Nephron progenitor cell (in vitro differentiated cells): ENCODE data around the gene EPB41L4A.

ENCODE experiments used
- DNase-seq: peaks from one replicate; pipeline ENCODE4 v3.0.0; 2021
- H3K27ac Mint-ChIP-seq: 2 replicates; pipeline ENCODE4 v1.8.0; 2021; ENCODE audit warnings: mild to moderate bottlenecking, moderate library complexity, mixed read lengths
- H3K27me3 Mint-ChIP-seq: 2 replicates; pipeline ENCODE4 v1.8.0; 2021; ENCODE audit warnings: mild to moderate bottlenecking, low read depth, mixed read lengths; ENCODE audit not compliant: poor library complexity
- H3K36me3 Mint-ChIP-seq: 2 replicates; pipeline ENCODE4 v1.8.0; 2021; ENCODE audit warnings: low read depth, mixed read lengths
- H3K4me1 Mint-ChIP-seq: 2 replicates; pipeline ENCODE4 v1.8.0; 2021; ENCODE audit warnings: mixed read lengths
- H3K4me3 Mint-ChIP-seq: 2 replicates; pipeline ENCODE4 v1.8.0; 2021; ENCODE audit warnings: mild to moderate bottlenecking, moderate library complexity, mixed read lengths
- H3K9me3 Mint-ChIP-seq: 2 replicates; pipeline ENCODE4 v1.8.0; 2021; ENCODE audit warnings: mild to moderate bottlenecking, moderate library complexity, mixed read lengths
- TF ChIP-seq, protein P1 (sequence below): fragments of 200-600 bp; sonication (generic); IDR thresholded peaks from 2 replicates; pipeline ENCODE4 v1.5.0; 2021; ENCODE audit warnings: antibody characterized with exemption

EPB41L4A gene

DNA sequence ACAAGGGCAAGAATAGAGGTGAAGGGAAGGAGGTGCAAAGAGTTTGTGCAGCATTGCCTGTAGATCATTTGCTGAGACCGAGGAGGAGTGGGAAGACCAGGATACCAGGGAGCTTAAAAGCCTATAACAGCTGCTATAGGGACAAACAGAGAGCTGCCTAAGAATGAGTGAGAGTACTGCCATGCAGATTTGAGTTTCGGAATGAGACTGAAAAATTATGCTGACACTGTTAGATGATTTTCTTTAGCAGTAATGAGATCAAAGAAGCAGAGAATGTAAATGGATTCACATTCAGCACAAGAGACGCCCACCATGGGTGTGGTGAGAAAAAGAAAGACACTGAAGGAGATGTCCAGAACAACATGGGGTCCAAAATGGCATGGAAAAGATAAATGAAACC is 69.7 kb downstream of the EPB41L4A start:
- Mint-ChIP-seq H3K36me3 (no peaks in the 10 kb centered on the region), H3K4me3 (no peak overlapping the region), H3K27me3 (peaks cover 2% of the 10 kb centered on the region), H3K9me3 (no peaks in the 10 kb centered on the region), H3K4me1 (no peaks in the 10 kb centered on the region), H3K27ac (no peak overlapping the region)
- TF ChIP-seq, protein P1, sequence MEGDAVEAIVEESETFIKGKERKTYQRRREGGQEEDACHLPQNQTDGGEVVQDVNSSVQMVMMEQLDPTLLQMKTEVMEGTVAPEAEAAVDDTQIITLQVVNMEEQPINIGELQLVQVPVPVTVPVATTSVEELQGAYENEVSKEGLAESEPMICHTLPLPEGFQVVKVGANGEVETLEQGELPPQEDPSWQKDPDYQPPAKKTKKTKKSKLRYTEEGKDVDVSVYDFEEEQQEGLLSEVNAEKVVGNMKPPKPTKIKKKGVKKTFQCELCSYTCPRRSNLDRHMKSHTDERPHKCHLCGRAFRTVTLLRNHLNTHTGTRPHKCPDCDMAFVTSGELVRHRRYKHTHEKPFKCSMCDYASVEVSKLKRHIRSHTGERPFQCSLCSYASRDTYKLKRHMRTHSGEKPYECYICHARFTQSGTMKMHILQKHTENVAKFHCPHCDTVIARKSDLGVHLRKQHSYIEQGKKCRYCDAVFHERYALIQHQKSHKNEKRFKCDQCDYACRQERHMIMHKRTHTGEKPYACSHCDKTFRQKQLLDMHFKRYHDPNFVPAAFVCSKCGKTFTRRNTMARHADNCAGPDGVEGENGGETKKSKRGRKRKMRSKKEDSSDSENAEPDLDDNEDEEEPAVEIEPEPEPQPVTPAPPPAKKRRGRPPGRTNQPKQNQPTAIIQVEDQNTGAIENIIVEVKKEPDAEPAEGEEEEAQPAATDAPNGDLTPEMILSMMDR: no peak
- no peak for DNase-seq

DNA sequence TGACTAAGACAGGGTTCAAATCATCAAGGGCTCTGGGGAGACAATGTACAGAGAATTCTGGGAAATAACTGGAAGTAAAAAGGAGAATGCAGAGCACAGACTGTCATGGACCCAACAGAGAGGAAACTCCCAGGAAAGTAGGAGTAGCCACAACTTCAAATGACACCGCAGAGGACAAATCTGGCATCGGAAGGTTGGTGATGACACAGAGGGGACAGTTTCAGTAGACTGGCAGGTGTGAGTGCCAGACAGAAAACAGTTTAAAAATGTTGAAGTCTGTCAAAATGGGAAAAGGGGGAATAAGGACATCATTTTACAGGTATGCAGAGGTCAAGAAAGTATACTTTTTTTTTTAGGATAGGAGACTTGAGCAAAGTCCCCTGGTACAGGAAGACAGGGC is 70.2 kb downstream of the EPB41L4A start:
- H3K4me3 Mint-ChIP-seq: no peak overlapping the region
- TF ChIP-seq, protein P1: no peak
- peaks cover 2% of the 10 kb centered on the region for H3K27me3 Mint-ChIP-seq
- H3K9me3 Mint-ChIP-seq: no peaks in the 10 kb centered on the region
- no peak for DNase-seq
- no peaks in the 10 kb centered on the region for H3K4me1 Mint-ChIP-seq
- no peak overlapping the region for H3K27ac Mint-ChIP-seq
- no peaks in the 10 kb centered on the region for H3K36me3 Mint-ChIP-seq

DNA sequence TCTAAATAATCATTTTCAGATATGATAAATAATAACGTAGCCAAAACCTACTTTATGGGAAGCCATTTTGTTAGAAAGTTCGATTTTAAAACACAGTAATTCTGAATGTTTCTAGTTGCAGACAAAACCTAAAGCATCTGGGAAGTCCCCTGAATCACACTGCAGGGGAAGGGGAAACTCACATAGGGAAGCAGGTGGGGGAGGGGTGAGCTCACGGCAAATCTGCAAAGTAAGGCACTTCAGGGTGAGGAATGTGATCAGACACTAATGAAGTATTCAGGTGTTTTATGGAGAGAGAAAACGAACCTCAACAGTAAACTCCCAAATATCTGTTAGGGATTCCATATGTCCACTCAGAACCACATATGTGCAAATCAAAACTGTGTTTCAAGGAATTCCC is 70.7 kb downstream of the EPB41L4A start:
- no peak overlapping the region for H3K27ac Mint-ChIP-seq
- H3K9me3 Mint-ChIP-seq: no peaks in the 10 kb centered on the region
- H3K4me1 Mint-ChIP-seq: no peaks in the 10 kb centered on the region
- TF ChIP-seq, protein P1: no peak
- no peak overlapping the region for H3K4me3 Mint-ChIP-seq
- no peak for DNase-seq
- peaks cover 2% of the 10 kb centered on the region for H3K27me3 Mint-ChIP-seq
- H3K36me3 Mint-ChIP-seq: no peaks in the 10 kb centered on the region

- Mint-ChIP-seq H3K27ac (no peak overlapping the region), H3K9me3 (no peaks in the 10 kb centered on the region), H3K36me3 (no peaks in the 10 kb centered on the region), H3K4me3 (no peak overlapping the region), H3K4me1 (no peaks in the 10 kb centered on the region), H3K27me3 (peaks cover under 1% of the 10 kb centered on the region)
- TF ChIP-seq, protein P1: no peak
- no peak for DNase-seq
Measured at GRCh38 chr5:112346411-112347044, 72.5 kb downstream of the EPB41L4A start.

- H3K27ac Mint-ChIP-seq: no peak overlapping the region
- no peaks in the 10 kb centered on the region for H3K36me3 Mint-ChIP-seq
Measured at GRCh38 chr5:112344540-112344939, 74.5 kb downstream of the EPB41L4A start.

DNA sequence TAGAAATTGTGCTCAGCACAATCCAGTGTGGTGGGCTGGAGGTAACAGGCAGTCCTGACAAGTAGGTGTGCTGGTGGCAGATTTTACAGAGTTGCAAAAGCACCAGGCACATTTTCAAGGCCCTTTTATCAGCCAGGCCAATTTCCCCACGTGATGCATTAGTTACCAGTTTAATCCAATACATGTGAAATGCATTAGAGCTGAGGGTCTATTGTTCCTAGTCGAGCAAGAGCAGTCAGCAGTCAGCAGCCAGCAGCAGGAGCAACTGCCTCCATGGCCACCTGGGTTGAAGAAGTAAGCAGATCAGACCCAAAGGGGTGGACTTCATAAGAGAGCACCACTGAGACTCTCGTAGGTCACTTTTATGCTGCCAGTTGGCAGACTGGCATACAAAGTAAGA is 76.7 kb downstream of the EPB41L4A start:
- Mint-ChIP-seq H3K9me3 (no peaks in the 10 kb centered on the region), H3K4me3 (no peak overlapping the region), H3K27ac (no peak overlapping the region), H3K36me3 (no peaks in the 10 kb centered on the region), H3K4me1 (peaks cover 9% of the 10 kb centered on the region), H3K27me3 (peaks cover 7% of the 10 kb centered on the region)
- no peak for DNase-seq
- TF ChIP-seq, protein P1: no peak

More at GRCh38 chr5:112344540-112344939, 74.5 kb downstream of the EPB41L4A start:
- Mint-ChIP-seq H3K4me1 (no peaks in the 10 kb centered on the region), H3K27me3 (peaks cover 5% of the 10 kb centered on the region), H3K4me3 (no peak overlapping the region), H3K9me3 (no peaks in the 10 kb centered on the region)
- TF ChIP-seq, protein P1: no peak
- DNase-seq: no peak
